Right lobe of liver (tissue), 4 donors: ENCODE measurements around the gene FUOM.

Source experiments
- POLR2A ChIP-seq: fragments of 450-650 bp; IDR thresholded peaks from one replicate; pipeline ENCODE4 v1.6.1; 2017; ENCODE audit warnings: antibody characterized with exemption, mild to moderate bottlenecking
- TF ChIP-seq, protein P1 (sequence below), 4 donors: fragments of 200-600 bp in 3 of 4; fragments of 450-650 bp in 1 of 4; IDR thresholded peaks; one replicate each; pipeline versions ENCODE4 v1.5.1 to v1.8.0; 2016 to 2022; ENCODE audit warnings: antibody characterized with exemption in 4 of 4, mild to moderate bottlenecking in 2 of 4
- donor health status: DM: no; HTN: no; CAD: no.
- donor health status: DM: no; HTN: no; CAD: no.
- donor health status: DM: no; HTN: yes; CAD: no.

DNA sequence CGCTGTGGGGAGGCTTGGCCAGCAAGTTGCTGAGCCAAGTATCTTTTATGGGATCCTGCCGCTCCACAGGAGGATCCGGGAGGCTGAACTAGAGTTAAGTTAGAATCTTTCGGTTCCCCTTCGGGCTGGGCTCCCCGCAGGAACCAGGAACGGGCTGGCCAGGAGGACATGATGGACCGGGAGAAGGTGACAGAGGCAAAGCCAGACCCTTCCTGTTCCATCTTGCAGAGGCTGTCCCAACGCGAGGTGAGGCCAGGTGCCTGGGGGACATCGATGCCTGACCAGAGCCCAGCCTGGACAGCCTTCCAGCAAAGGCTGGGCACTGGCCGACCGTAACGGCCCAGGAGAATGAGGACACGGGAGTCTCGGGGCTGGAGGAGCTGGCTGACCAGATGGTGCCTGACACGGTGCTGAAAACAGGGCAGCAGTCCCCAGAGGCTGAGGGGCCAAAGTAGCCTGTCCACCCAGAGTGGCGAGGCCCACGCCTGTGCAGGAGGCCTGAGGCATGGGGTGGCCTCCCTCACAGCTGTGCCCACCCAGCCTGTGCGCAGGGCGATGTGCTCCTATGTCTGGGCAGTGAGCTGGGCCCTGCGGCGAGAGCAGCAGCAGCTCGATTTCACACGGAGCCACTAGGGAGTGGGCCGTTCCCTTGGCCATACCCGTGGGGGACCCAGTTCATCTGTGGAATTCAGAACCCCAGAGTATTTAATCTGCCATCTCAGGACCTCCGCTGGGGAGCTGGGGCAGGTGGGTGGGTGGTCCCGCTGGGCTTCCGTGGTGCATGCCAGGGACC, 19.4 kb upstream of the FUOM start:
- TF ChIP-seq, protein P1, sequence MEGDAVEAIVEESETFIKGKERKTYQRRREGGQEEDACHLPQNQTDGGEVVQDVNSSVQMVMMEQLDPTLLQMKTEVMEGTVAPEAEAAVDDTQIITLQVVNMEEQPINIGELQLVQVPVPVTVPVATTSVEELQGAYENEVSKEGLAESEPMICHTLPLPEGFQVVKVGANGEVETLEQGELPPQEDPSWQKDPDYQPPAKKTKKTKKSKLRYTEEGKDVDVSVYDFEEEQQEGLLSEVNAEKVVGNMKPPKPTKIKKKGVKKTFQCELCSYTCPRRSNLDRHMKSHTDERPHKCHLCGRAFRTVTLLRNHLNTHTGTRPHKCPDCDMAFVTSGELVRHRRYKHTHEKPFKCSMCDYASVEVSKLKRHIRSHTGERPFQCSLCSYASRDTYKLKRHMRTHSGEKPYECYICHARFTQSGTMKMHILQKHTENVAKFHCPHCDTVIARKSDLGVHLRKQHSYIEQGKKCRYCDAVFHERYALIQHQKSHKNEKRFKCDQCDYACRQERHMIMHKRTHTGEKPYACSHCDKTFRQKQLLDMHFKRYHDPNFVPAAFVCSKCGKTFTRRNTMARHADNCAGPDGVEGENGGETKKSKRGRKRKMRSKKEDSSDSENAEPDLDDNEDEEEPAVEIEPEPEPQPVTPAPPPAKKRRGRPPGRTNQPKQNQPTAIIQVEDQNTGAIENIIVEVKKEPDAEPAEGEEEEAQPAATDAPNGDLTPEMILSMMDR (IDR thresholded peaks at IDR 0.05) = no peak
- no peak for TF ChIP-seq POLR2A
